ENCODE measurements around the gene KRTAP9-4.

The KRTAP9-4 gene

DNA sequence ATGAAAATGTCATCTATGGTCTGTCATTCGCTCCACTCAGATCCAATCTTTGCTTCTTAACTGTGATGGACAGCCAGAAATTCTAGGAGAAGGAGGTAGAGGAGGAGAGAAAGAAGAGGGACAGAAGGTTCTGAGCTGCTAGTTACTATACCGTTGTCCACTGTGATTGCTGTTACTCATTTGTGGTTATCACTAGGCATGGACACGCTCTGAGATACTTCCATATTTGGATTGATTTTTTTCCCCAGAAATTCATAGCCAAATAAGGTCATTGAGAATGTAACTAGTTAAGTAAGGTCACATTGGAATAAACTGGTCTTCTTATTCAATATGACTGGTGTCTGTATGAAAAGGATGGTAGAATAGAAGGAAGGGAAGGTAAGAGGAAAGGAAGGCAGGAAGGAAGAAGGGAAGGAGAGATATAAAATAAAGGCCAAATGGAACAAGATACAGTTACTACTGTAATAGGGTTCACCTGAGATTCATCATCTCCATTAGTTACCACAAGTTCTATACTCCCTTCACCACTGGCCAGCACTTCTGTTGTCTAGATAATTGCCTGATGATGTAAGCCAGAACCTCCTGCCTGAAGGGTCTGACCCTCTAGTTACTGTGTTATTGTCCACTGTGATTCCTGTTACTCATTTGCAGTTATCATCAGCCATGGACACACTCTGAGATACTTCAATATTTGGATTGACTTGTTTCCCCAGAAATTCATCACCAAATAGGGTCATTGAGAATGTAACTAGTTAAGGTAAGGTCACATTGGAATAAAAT is 28.9 kb downstream of the KRTAP9-4 start:
- H3K36me3 ChIP-seq (ENCODE audit: low read length) = no peaks in the 10 kb centered on the region
- no peak overlapping the region for H2AFZ ChIP-seq (ENCODE audit: low read depth, low read length, severe bottlenecking)
- H4K20me1 ChIP-seq (ENCODE audit: low read depth, low read length) = no peaks in the 10 kb centered on the region
- TF ChIP-seq EZH2phosphoT487 (conservative IDR thresholded peaks at IDR 0.05; ENCODE audit: low read length) = no peak
- TF ChIP-seq, protein P1, sequence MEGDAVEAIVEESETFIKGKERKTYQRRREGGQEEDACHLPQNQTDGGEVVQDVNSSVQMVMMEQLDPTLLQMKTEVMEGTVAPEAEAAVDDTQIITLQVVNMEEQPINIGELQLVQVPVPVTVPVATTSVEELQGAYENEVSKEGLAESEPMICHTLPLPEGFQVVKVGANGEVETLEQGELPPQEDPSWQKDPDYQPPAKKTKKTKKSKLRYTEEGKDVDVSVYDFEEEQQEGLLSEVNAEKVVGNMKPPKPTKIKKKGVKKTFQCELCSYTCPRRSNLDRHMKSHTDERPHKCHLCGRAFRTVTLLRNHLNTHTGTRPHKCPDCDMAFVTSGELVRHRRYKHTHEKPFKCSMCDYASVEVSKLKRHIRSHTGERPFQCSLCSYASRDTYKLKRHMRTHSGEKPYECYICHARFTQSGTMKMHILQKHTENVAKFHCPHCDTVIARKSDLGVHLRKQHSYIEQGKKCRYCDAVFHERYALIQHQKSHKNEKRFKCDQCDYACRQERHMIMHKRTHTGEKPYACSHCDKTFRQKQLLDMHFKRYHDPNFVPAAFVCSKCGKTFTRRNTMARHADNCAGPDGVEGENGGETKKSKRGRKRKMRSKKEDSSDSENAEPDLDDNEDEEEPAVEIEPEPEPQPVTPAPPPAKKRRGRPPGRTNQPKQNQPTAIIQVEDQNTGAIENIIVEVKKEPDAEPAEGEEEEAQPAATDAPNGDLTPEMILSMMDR (IDR thresholded peaks at IDR 0.05; ENCODE audit: insufficient read depth, low read length, poor library complexity, severe bottlenecking) = no peak
- no peaks in the 10 kb centered on the region for H3F3A ChIP-seq (ENCODE audit: insufficient read depth)
- H3K4me2 ChIP-seq (ENCODE audit: low read depth, low read length, poor library complexity, severe bottlenecking) = no peak overlapping the region
- H3K9me2 ChIP-seq (replicated peaks; ENCODE audit: insufficient read depth, low read length) = no peaks in the 10 kb centered on the region
- H3K9me3 ChIP-seq (ENCODE audit: insufficient read depth, low read length) = no peaks in the 10 kb centered on the region
- H3K4me3 ChIP-seq (ENCODE audit: insufficient read depth, low read length, poor library complexity, severe bottlenecking) = no peak overlapping the region
- H3K9ac ChIP-seq (ENCODE audit: low read length) = no peak overlapping the region
- no peaks in the 10 kb centered on the region for H3K27me3 ChIP-seq (ENCODE audit: low read length)
- no peak overlapping the region for H3K27ac ChIP-seq (ENCODE audit: low read depth, low read length)
- no peaks in the 10 kb centered on the region for H3K79me2 ChIP-seq (ENCODE audit: insufficient read depth, low read length)

DNA sequence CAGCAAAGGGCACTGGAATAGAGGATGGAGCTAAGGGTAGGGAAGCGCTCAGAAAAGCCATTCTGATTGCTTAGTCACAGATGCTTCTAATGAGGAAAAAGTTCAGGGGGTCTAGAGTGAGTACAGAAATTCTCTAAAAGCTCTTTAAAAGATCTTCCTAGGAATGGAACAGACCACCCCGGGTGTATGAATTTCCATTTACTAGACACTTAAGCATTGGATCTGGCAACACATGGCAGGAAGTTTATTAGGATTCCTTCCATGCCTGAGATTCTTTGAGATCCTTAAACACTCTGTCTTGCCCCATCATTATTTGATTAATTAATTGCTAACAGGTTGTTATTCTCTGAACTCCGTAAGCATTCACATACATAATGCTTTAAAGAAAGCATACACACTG is 34.6 kb downstream of the KRTAP9-4 start:
- no peaks in the 10 kb centered on the region for H4K20me1 ChIP-seq (ENCODE audit: low read depth, low read length)
- H3K9me2 ChIP-seq (replicated peaks; ENCODE audit: insufficient read depth, low read length) = no peaks in the 10 kb centered on the region
- no peaks in the 10 kb centered on the region for H3F3A ChIP-seq (ENCODE audit: insufficient read depth)
- H3K9ac ChIP-seq (ENCODE audit: low read length) = no peak overlapping the region
- no peaks in the 10 kb centered on the region for H3K27me3 ChIP-seq (ENCODE audit: low read length)
- no peaks in the 10 kb centered on the region for H3K9me3 ChIP-seq (ENCODE audit: insufficient read depth, low read length)
- H3K36me3 ChIP-seq (ENCODE audit: low read length) = no peaks in the 10 kb centered on the region
- H3K4me3 ChIP-seq (ENCODE audit: insufficient read depth, low read length, poor library complexity, severe bottlenecking) = no peak overlapping the region
- no peak overlapping the region for H3K27ac ChIP-seq (ENCODE audit: low read depth, low read length)
- H3K4me2 ChIP-seq (ENCODE audit: low read depth, low read length, poor library complexity, severe bottlenecking) = no peak overlapping the region
- TF ChIP-seq, protein P1 (IDR thresholded peaks at IDR 0.05; ENCODE audit: insufficient read depth, low read length, poor library complexity, severe bottlenecking) = no peak
- no peak for TF ChIP-seq EZH2phosphoT487 (conservative IDR thresholded peaks at IDR 0.05; ENCODE audit: low read length)
- H2AFZ ChIP-seq (ENCODE audit: low read depth, low read length, severe bottlenecking) = no peak overlapping the region
- H3K79me2 ChIP-seq (ENCODE audit: insufficient read depth, low read length) = no peaks in the 10 kb centered on the region

DNA sequence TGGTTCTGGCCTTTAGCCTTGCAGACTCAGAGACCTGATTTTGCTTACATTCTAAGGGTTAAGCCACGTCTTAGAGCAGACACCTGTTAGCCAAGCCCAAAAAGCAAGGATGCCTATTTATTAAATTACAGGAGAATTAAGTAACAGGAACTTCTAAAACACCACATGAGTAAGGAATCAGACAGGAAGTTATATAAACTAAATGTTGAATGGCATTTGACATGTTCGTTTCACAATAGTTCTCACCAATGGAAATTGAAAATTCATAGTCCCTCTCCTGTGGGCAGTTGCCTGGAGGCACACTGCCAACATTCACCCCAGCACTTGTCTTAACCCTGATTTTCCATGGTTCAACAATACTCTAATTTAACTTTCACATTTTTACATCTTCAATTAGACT is 35.1 kb downstream of the KRTAP9-4 start:
- no peak overlapping the region for H3K9ac ChIP-seq (ENCODE audit: low read length)
- H3F3A ChIP-seq (ENCODE audit: insufficient read depth) = no peaks in the 10 kb centered on the region
- no peaks in the 10 kb centered on the region for H3K9me2 ChIP-seq (replicated peaks; ENCODE audit: insufficient read depth, low read length)
- H3K4me2 ChIP-seq (ENCODE audit: low read depth, low read length, poor library complexity, severe bottlenecking) = no peak overlapping the region
- no peaks in the 10 kb centered on the region for H3K79me2 ChIP-seq (ENCODE audit: insufficient read depth, low read length)
- H3K27ac ChIP-seq (ENCODE audit: low read depth, low read length) = no peak overlapping the region
- no peak overlapping the region for H2AFZ ChIP-seq (ENCODE audit: low read depth, low read length, severe bottlenecking)
- H4K20me1 ChIP-seq (ENCODE audit: low read depth, low read length) = no peaks in the 10 kb centered on the region
- no peaks in the 10 kb centered on the region for H3K9me3 ChIP-seq (ENCODE audit: insufficient read depth, low read length)
- TF ChIP-seq, protein P1 (IDR thresholded peaks at IDR 0.05; ENCODE audit: insufficient read depth, low read length, poor library complexity, severe bottlenecking) = no peak
- no peak for TF ChIP-seq EZH2phosphoT487 (conservative IDR thresholded peaks at IDR 0.05; ENCODE audit: low read length)
- no peaks in the 10 kb centered on the region for H3K36me3 ChIP-seq (ENCODE audit: low read length)
- no peak overlapping the region for H3K4me3 ChIP-seq (ENCODE audit: insufficient read depth, low read length, poor library complexity, severe bottlenecking)
- no peaks in the 10 kb centered on the region for H3K27me3 ChIP-seq (ENCODE audit: low read length)

Data from SU-DHL-6 (cell line).